Measurements from ENCODE around the gene ZNF808. TPM values are rescaled to one million over a fixed set of nuclear protein-coding genes. Genes with fewer than 3 reads are reported as not detected.

Gene ZNF808
- total and polyA plus RNA-seq, 2 of the 4 experiments (the other 2 are of a cell fraction): 3.6 to 19.9 TPM

- POLR2A ChIA-PET (ENCODE audit: unreplicated experiment): no interaction called here
- no peak overlapping the region for H3K4me3 ChIP-seq (ENCODE audit: insufficient read depth, low read depth, low read length)
- WGBS, 2 experiments (ENCODE audit: extremely low coverage in 2 of 2, insufficient read length in 1 of 2): no CpG with 5 or more reads among the region's 20 CpGs
- H4K20me1 ChIP-seq (ENCODE audit: insufficient read depth, low read length): no peaks in the 10 kb centered on the region
- intact Hi-C loops (cut with micrococcal nuclease) (no loop called here), in situ Hi-C loops (cut with MboI; ENCODE audit: low sequenced_read_pairs) (no loop called here), dilution Hi-C loops (cut with HindIII; ENCODE audit: low sequenced_read_pairs, unreplicated experiment) (no loop called here)
- no peak overlapping the region for H3K4ac ChIP-seq (ENCODE audit: low read depth, low read length)
- H2BK20ac ChIP-seq (ENCODE audit: low read depth, low read length): no peak overlapping the region
- H3K79me1 ChIP-seq (ENCODE audit: low read depth in 1 of 2, low read length in 2 of 2): peaks cover 11% of the 10 kb centered on the region in 2 experiments
- H3K9me1 ChIP-seq (ENCODE audit: insufficient read depth, low read length): no peaks in the 10 kb centered on the region
- no peak overlapping the region for H2BK120ac ChIP-seq (ENCODE audit: low read depth, low read length)
- TF ChIP-seq RCOR1 (IDR thresholded peaks at IDR 0.05; ENCODE audit: insufficient replicate concordance, low read length): no peak
- peaks cover 12% of the 10 kb centered on the region for H3K9me3 ChIP-seq (ENCODE audit: control insufficient read depth, insufficient read depth, low read length)
- peaks cover 3% of the 10 kb centered on the region; the same call in 1 of the 2 replicates for H3K4me1 ChIP-seq (ENCODE audit: control insufficient read depth, insufficient read depth, low read length)
- no peak overlapping the region for H3K27ac ChIP-seq (ENCODE audit: insufficient read depth, low read length)
- no peaks in the 10 kb centered on the region for H3K27me3 ChIP-seq (ENCODE audit: control insufficient read depth, insufficient read depth, low read length)
- no peak overlapping the region for H3K4me2 ChIP-seq (ENCODE audit: low read depth, low read length)
- DNase-seq: no peak
- H4K8ac ChIP-seq (ENCODE audit: low read depth in 2 of 2, low read length in 2 of 2): no peak overlapping the region
- no peak overlapping the region for H2AK9ac ChIP-seq (replicated peaks; ENCODE audit: low read depth, low read length, poor library complexity)
- CTCF ChIA-PET: no interaction called here
- no peak overlapping the region for H3K18ac ChIP-seq (ENCODE audit: low read depth, low read length)
- H3K36me3 ChIP-seq (ENCODE audit: control insufficient read depth, insufficient read depth, low read length): 0 out of 2 replicates have a peak, but pooled peaks cover under 1% of the 10 kb centered on the region
- BruUV-seq (replicated peaks): no TSS peak
- no peak overlapping the region for H2BK15ac ChIP-seq (ENCODE audit: low read depth, low read length)
- H2AK5ac ChIP-seq (ENCODE audit: low read depth, low read length): no peak overlapping the region
- no peak overlapping the region for H3K23ac ChIP-seq (ENCODE audit: low read depth, low read length)
- no peak overlapping the region for H3K14ac ChIP-seq (replicated peaks; ENCODE audit: low read depth, low read length)
- H2AFZ ChIP-seq (replicated peaks; ENCODE audit: low read length, poor library complexity): no peak overlapping the region
- ATAC-seq (ENCODE audit: low read depth): no peak
- H3K56ac ChIP-seq (ENCODE audit: extremely low read depth, insufficient read depth, low read length): no peak overlapping the region
- H4K91ac ChIP-seq (ENCODE audit: insufficient read depth, low read depth, low read length): no peak overlapping the region
- no peak overlapping the region for H2BK5ac ChIP-seq (ENCODE audit: low read depth, low read length, poor library complexity, severe bottlenecking)
- no peak overlapping the region for H4K5ac ChIP-seq (ENCODE audit: low read depth, low read length)
- no peak overlapping the region for H3K9ac ChIP-seq (ENCODE audit: low read depth, low read length)
Measured at GRCh38 chr19:52524086-52524485, 3.4 kb upstream of the ZNF808 start.

Measured in IMR-90 (cell line).